ENCODE results near the gene MUC6. TPM values are rescaled to one million over a fixed set of nuclear protein-coding genes. Genes with fewer than 3 reads are reported as not detected.

Gene MUC6
- total RNA-seq, 3 donors from 2014 or later: not detected

DNA sequence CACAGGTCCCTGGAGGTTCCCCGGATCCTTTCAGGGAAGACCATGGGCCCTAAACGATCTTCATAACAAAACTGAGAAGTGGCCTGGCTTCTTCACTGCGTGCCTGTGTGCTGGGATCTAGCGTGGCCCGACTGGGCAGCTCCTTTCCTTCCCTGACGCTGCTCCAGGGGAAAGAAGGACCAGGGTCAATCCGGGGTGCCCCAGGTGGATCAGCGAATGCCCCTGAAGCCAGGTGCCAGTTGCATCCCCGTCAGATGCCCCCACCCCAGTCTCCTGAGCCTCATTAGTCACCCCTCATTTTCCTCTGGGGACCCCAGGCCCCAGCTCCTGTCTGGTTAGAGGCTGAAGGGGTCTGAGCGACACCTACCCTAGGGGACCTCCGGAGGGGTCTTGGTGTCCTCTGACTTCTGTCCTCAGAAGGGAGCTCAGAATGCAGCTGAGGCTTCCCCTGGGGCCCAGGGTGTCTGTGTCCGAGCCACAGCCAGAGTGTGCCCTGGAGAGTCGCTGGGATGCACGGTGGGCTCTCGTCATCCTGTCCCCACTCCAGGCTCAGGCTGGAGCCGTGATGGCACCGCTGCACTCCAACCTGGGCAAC lies 18.7 kb upstream of the MUC6 start:
- DNase-seq: peak in 2 of 3 donors; percentile 30 to 47
- H3K4me1 ChIP-seq (ENCODE audit: low read depth): peaks cover 33% of the 10 kb centered on the region
- no peaks in the 10 kb centered on the region for H3K9me3 ChIP-seq
- no peak overlapping the region for H3K4me3 ChIP-seq
- intact Hi-C loops (cut with DNase I, micrococcal nuclease): no loop called here
- TF ChIP-seq, protein P1, sequence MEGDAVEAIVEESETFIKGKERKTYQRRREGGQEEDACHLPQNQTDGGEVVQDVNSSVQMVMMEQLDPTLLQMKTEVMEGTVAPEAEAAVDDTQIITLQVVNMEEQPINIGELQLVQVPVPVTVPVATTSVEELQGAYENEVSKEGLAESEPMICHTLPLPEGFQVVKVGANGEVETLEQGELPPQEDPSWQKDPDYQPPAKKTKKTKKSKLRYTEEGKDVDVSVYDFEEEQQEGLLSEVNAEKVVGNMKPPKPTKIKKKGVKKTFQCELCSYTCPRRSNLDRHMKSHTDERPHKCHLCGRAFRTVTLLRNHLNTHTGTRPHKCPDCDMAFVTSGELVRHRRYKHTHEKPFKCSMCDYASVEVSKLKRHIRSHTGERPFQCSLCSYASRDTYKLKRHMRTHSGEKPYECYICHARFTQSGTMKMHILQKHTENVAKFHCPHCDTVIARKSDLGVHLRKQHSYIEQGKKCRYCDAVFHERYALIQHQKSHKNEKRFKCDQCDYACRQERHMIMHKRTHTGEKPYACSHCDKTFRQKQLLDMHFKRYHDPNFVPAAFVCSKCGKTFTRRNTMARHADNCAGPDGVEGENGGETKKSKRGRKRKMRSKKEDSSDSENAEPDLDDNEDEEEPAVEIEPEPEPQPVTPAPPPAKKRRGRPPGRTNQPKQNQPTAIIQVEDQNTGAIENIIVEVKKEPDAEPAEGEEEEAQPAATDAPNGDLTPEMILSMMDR (IDR thresholded peaks at IDR 0.05): no peak
- no peaks in the 10 kb centered on the region for H3K36me3 ChIP-seq (ENCODE audit: low read depth)
- no peak for ATAC-seq

- H3K36me3 ChIP-seq (ENCODE audit: low read depth): no peaks in the 10 kb centered on the region
- ATAC-seq (peak; percentile 70), DNase-seq (peak; percentile 88 to 91 (median 91))
- TF ChIP-seq, protein P1 (IDR thresholded peaks at IDR 0.05): no peak
- H3K9me3 ChIP-seq: no peaks in the 10 kb centered on the region
- H3K4me1 ChIP-seq (ENCODE audit: low read depth): peaks cover 36% of the 10 kb centered on the region
- intact Hi-C loops (cut with DNase I, micrococcal nuclease): loop anchor here in 1 of 2 donors (5.0 kb wide), 1 partner anchor 207 kb away; no protein-coding TSS in a partner anchor
- no peak overlapping the region for H3K4me3 ChIP-seq
Observed at GRCh38 chr11:1054143-1055108, 17.9 kb upstream of the MUC6 start.

GRCh38 chr11:1053121-1053901 lies 16.8 kb upstream of the MUC6 start:
- intact Hi-C loops (cut with DNase I, micrococcal nuclease): loop anchor here in 1 of 2 donors (5.0 kb wide), 1 partner anchor 206 kb away; no protein-coding TSS in a partner anchor
- peak; percentile 59 to 78 (median 67) for DNase-seq

GRCh38 chr11:1052133-1053011 lies 15.9 kb upstream of the MUC6 start:
- intact Hi-C loops (cut with DNase I, micrococcal nuclease): loop anchor here in 1 of 2 donors (5.0 kb wide), 1 partner anchor 205 kb away; no protein-coding TSS in a partner anchor
- Histone ChIP-seq H3K4me3 (no peak overlapping the region), H3K4me1 (ENCODE audit: low read depth) (peaks cover 36% of the 10 kb centered on the region), H3K36me3 (ENCODE audit: low read depth) (no peaks in the 10 kb centered on the region), H3K9me3 (no peaks in the 10 kb centered on the region)
- DNase-seq (peak in 2 of 3 donors; percentile 46 to 53), ATAC-seq (no peak)
- TF ChIP-seq, protein P1 (IDR thresholded peaks at IDR 0.05): no peak

More at GRCh38 chr11:1053121-1053901, 16.8 kb upstream of the MUC6 start:
- Histone ChIP-seq H3K9me3 (no peaks in the 10 kb centered on the region), H3K36me3 (ENCODE audit: low read depth) (no peaks in the 10 kb centered on the region), H3K4me3 (no peak overlapping the region), H3K4me1 (ENCODE audit: low read depth) (peaks cover 37% of the 10 kb centered on the region)
- TF ChIP-seq, protein P1 (IDR thresholded peaks at IDR 0.05): no peak
- ATAC-seq: peak; percentile 32
